Testis (tissue), 3 donors: Measurements from ENCODE around the gene C1QTNF5. TPM values are rescaled to one million over a fixed set of nuclear protein-coding genes. Genes with fewer than 3 reads are reported as not detected.

Experiments used
- DNase-seq: peaks from one replicate; pipeline ENCODE4 v3.0.0-alpha.2; 2019
- H3K27ac ChIP-seq, 2 donors: fragments of 200-600 bp; sonication (generic); one replicate each; pipeline ENCODE4 v1.5.1; 2019
- H3K27me3 ChIP-seq: fragments of 200-600 bp; sonication (generic); one replicate; pipeline ENCODE4 v1.5.1; 2019
- H3K36me3 ChIP-seq: fragments of 200-600 bp; sonication (generic); one replicate; pipeline ENCODE4 v1.5.1; 2017; ENCODE audit warnings: low read depth; ENCODE audit errors: missing control alignments
- H3K4me1 ChIP-seq: fragments of 200-600 bp; sonication (generic); one replicate; pipeline ENCODE4 v1.5.1; 2019
- H3K4me3 ChIP-seq, 2 donors: fragments of 200-600 bp; sonication (generic); one replicate each; pipeline ENCODE4 v1.5.1; 2017 to 2019
- H3K9me3 ChIP-seq: fragments of 200-600 bp; sonication (generic); one replicate; pipeline ENCODE4 v1.5.1; 2017
- POLR2A ChIP-seq: fragments of 450-650 bp; IDR thresholded peaks from one replicate; pipeline ENCODE4 v1.6.1; 2017; ENCODE audit warnings: antibody characterized with exemption, mild to moderate bottlenecking, moderate library complexity
- WGBS, 2 donors: methylation state at CpG; one replicate each; pipeline ENCODE4 v1.1.5; 2018; 5-methylcytosine and 5-hydroxymethylcytosine counted together
- intact Hi-C: fragments of 100-400 bp; cut with DNase I; formaldehyde crosslinking; loops from one replicate; pipeline ENCODE4 v1.15.1; 2023; ENCODE audit warnings: low total_unique reads
- polyA plus RNA-seq: library from polyadenylated mRNA; stranded (reverse); fragments of 350-450 nt; fragmentation: Illumina TruSeq; extraction: RNeasy Lipid Tissue Mini Kit (QIAGEN cat#74804); gene quantifications from one replicate; pipeline ENCODE4 v1.2.3, GENCODE V29; 2014; ENCODE audit warnings: low read depth, low replicate concordance; ENCODE audit not compliant: insufficient read depth
- total RNA-seq, 2 donors: library from RNA; depleted of rRNA; stranded (reverse); fragments of >200 nt; gene quantifications; one replicate each; pipeline ENCODE4 v1.2.3, GENCODE V29; 2016
- TF ChIP-seq, protein P1 (sequence below), 3 experiments: fragments of 450-650 bp in 2 of 3; fragments of 200-600 bp in 1 of 3; sonication (generic) in 1 of 3; IDR thresholded peaks; one replicate each; pipeline ENCODE4 v1.5.1; 2016 to 2019; ENCODE audit warnings: antibody characterized with exemption in 3 of 3, mild to moderate bottlenecking in 2 of 3, moderate library complexity in 1 of 3

Gene C1QTNF5
- total and polyA plus RNA-seq, 3 donors from 2014 or later = 4.7 to 12.6 (median 5.3) TPM

DNA sequence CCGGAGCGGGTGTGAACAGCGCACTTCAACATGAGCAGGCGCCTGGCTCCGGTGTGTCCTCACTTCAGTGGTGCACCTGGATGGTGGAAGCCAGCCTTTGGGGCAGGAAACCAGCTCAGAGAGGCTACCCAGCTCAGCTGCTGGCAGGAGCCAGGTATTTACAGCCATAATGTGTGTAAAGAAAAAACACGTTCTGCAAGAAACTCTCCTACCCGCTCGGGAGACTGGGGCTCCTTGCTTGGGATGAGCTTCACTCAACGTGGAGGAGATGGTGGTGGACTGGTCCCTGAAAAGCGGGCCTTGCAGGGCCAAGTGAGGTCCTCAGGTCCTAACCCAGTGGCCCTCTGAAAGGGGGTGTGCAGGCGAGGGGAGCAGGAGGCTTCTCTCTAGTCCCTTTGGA is 31.3 kb downstream of the C1QTNF5 start:
- 88 to 93% methylated on average over 5 to 11 of the region's 11 CpGs for WGBS, 2 donors
- no peak for DNase-seq
- H3K4me3 ChIP-seq = no peak overlapping the region
- peaks cover 12% of the 10 kb centered on the region for H3K4me1 ChIP-seq
- no peaks in the 10 kb centered on the region for H3K27me3 ChIP-seq
- TF ChIP-seq, protein P1, sequence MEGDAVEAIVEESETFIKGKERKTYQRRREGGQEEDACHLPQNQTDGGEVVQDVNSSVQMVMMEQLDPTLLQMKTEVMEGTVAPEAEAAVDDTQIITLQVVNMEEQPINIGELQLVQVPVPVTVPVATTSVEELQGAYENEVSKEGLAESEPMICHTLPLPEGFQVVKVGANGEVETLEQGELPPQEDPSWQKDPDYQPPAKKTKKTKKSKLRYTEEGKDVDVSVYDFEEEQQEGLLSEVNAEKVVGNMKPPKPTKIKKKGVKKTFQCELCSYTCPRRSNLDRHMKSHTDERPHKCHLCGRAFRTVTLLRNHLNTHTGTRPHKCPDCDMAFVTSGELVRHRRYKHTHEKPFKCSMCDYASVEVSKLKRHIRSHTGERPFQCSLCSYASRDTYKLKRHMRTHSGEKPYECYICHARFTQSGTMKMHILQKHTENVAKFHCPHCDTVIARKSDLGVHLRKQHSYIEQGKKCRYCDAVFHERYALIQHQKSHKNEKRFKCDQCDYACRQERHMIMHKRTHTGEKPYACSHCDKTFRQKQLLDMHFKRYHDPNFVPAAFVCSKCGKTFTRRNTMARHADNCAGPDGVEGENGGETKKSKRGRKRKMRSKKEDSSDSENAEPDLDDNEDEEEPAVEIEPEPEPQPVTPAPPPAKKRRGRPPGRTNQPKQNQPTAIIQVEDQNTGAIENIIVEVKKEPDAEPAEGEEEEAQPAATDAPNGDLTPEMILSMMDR (IDR thresholded peaks at IDR 0.05) = no peak
- TF ChIP-seq POLR2A = no peak
- H3K27ac ChIP-seq = no peak overlapping the region
- no peaks in the 10 kb centered on the region for H3K9me3 ChIP-seq
- intact Hi-C loops = no loop called here
- H3K36me3 ChIP-seq = no peaks in the 10 kb centered on the region

DNA sequence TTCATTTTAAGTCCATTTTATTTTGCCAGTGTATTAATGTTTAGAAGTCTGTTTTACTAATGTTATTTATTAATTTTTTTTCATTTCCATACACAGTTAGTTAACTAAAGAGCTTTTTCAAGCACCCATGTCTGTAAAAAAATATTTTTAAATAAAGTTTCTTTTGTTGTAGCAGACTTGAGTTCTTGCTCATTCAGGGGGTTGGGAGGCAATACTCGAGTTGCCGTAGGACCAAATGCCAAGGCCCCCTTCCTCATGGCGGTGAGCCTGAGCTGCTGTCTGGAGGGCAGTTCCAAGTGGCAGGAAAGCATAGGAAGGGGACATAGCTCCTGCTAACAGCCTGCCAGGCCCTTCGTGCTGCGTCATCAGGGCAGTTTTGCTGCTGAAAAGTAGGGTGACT is 32.7 kb downstream of the C1QTNF5 start:
- peaks cover 12% of the 10 kb centered on the region for H3K4me1 ChIP-seq
- no peak overlapping the region for H3K4me3 ChIP-seq
- H3K9me3 ChIP-seq = no peaks in the 10 kb centered on the region
- peak overlapping the region in 1 of 2 donors; percentile 51 for H3K27ac ChIP-seq
- intact Hi-C loops = no loop called here
- no peak for TF ChIP-seq POLR2A
- TF ChIP-seq, protein P1 (IDR thresholded peaks at IDR 0.05) = no peak
- no peaks in the 10 kb centered on the region for H3K36me3 ChIP-seq
- no peak for DNase-seq
- H3K27me3 ChIP-seq = no peaks in the 10 kb centered on the region
- 85% methylated on average over 5 of the region's 5 CpGs for WGBS, 2 donors

DNA sequence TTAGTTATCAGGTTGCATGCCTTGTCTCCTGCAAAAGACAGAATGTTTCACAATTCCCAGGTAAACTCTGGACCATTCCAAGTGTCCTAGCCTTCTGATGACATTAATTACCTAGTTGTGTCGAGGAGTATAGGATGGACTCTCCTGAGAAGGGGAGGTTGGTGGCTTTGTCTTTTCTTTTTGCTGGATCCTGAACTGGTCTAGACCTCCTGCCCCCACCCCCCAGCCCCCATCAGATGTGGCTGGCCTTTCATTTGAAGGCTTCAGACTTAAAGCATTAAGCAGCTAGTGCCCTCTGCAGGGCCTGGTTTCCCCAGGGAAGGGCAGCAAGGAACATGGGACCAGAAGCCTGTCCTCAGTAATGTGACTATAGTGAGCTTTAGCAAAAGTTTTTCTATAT is 33.5 kb downstream of the C1QTNF5 start:
- WGBS, 2 donors = 58 to 77% methylated on average over 1 of the region's 1 CpG
- Histone ChIP-seq H3K36me3 (no peaks in the 10 kb centered on the region), H3K27ac (peak overlapping the region; percentile 51 to 60), H3K27me3 (no peaks in the 10 kb centered on the region), H3K9me3 (no peaks in the 10 kb centered on the region), H3K4me1 (peaks cover 12% of the 10 kb centered on the region), H3K4me3 (no peak overlapping the region)
- no peak for TF ChIP-seq POLR2A
- TF ChIP-seq, protein P1 (IDR thresholded peaks at IDR 0.05) = no peak
- intact Hi-C loops = no loop called here
- DNase-seq = no peak

DNA sequence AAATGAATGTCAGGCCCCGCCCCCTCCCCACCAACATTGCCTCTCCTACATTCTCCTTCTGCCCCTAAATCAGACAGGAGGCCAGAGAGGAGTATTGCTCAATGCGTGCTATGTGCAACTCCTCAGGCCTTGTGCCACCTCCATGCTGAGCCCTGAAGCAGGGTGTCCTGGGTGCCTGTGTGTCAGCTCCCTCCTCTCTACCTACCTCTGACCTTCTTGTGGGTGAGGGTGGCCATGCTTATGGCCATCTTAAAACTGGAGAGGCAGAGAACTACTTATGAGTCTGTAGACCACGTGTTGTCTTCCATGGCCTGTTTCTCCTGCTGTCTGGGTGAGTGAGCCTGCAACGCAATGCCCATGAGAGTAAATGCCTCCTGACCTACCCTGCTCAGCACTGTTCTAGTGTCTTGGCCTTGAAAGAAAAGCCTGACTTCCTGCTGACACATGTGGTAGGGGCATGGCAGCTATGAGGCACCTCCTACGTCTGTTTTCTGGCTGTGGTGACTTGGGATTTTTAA is 34.3 kb downstream of the C1QTNF5 start:
- intact Hi-C loops = no loop called here
- WGBS, 2 donors = 52 to 55% methylated on average over 5 of the region's 5 CpGs
- no peaks in the 10 kb centered on the region for H3K27me3 ChIP-seq
- H3K4me3 ChIP-seq = no peak overlapping the region
- TF ChIP-seq, protein P1 (IDR thresholded peaks at IDR 0.05) = no peak
- TF ChIP-seq POLR2A = no peak
- no peaks in the 10 kb centered on the region for H3K9me3 ChIP-seq
- H3K36me3 ChIP-seq = no peaks in the 10 kb centered on the region
- peaks cover 12% of the 10 kb centered on the region for H3K4me1 ChIP-seq
- peak; percentile 66 for DNase-seq
- H3K27ac ChIP-seq = peak overlapping the region in 1 of 2 donors; percentile 70
